Mesangial cell (primary cell): Measurements from ENCODE around the gene NBEAL1. TPM values are rescaled to one million over a fixed set of nuclear protein-coding genes. Genes with fewer than 3 reads are reported as not detected.

Source experiments
- total RNA-seq: library from RNA; depleted of rRNA; stranded (reverse); fragments of >200 nt; gene quantifications from 2 replicates; pipeline ENCODE4 v1.2.3, GENCODE V29; 2015

The NBEAL1 gene
- 9.5 and 12.5 TPM in 2 replicates for total RNA-seq

DNA sequence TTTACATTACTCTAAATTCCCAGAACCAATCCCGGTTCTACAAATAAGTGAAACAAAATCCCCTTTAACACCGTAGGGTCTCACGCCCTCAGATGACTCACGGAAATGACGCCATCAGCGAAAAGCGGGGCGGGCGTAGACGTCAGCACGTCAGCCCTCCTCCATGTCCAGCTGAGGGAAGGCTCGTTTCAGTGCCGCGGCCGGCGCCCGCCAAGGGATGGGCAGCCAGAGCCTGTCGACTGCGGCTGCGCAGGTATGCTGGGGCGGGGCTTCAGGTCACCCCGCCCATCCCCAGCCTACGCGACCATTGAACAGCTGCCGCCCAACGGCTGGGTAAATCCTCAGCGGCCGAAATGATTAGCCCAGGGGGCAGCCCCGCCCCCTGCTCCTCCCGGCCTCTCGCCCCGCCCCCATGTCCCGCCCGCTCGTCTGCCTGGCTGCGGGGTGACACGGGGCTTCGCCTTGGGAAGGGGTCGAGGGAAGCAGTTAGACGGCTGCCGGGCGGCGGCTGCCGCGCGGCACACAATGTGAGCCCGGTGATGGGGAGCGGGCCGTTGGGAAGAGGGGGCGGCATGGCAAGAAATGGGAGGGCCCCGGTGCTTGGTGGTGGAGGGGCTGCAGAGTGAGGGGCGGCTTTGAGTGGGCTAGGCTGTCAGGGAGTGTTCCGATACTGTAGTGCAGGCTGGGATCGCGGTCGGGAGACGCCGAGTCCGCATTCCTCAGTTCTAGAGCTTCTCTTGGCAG, at the start of gene NBEAL1:
NBEAL1 (plus strand) TSS at position 420 of the 744 bp plus-strand sequence. CDS start 1,510 bp downstream, outside the sequence.

DNA sequence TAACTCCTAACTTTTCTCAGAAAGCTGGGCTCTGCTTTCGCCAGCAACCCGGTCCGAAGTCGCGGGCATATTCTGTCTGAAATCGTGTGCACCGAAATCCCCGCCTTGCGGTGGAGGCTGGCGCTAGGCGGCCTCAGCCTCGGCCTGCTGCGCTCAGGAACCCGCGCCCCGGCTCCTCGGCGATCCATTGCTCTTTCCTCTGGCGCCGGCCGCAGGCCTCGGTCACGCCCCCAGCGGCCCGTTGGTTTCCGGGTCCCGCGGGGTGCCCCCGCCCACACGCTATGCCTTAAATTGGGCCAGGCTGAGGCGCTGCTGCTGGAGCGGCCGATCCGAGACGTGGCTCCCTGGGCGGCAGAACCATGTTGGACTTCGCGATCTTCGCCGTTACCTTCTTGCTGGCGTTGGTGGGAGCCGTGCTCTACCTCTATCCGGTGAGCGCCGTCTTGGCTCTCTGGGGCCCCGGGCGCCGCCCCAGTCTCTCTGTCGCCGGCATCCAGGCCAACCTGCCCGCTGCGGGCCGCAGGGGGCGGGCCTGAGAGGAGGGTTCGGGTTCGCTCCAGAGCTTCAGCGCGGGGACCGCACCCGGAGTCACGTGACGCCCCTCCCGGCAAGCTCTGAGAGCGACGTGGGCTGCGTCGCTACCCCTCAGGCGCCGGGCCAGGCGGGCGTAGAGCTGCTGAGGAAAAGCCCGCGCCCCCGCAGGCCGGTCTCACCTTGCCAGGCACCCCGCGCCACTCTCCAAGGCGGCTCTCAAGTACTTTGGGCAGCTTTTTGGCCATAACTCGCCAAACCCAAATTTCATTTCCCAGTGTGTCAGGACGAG, 224.2 kb downstream of the NBEAL1 start, which contains the start of gene CYP20A1:
CYP20A1 (plus strand) TSS at position 315 of the 823 bp plus-strand sequence; CDS start at position 360, 45 bp downstream.

Other genes starting within 250 kb of the NBEAL1 start
- 2.3 and 3.7 TPM in 2 replicates for gene ICA1L, start 143.1 kb upstream of the NBEAL1 start, total RNA-seq
- gene WDR12, start 103.2 kb upstream of the NBEAL1 start, total RNA-seq, result 6.6 and 26.9 TPM in 2 replicates
- gene CARF, start 102.6 kb upstream of the NBEAL1 start, total RNA-seq, result 1.5 and 9.1 TPM in 2 replicates
- gene CYP20A1, start 224.1 kb downstream of the NBEAL1 start, total RNA-seq, result 10.1 and 12.2 TPM in 2 replicates